GM18868 (cell line): ENCODE measurements around the gene SAMD10.
"Not testable (repeated sequence)": the region's sequence is repeated elsewhere in the genome, so short reads cannot be mapped to it uniquely, and the experiment has no call there.

Experiments
- ATAC-seq: cut with Tn5 transposase; IDR thresholded peaks from one replicate; pipeline ENCODE4 v1.9.1; 2021; ENCODE audit warnings: mild to moderate bottlenecking, moderate library complexity; ENCODE audit not compliant: unreplicated experiment

The SAMD10 gene

GRCh38 chr20:63942969-63943807, 36.3 kb downstream of the SAMD10 start:
- ATAC-seq: no peak

GRCh38 chr20:63942250-63942951, 37.0 kb downstream of the SAMD10 start:
- ATAC-seq: no peak

- ATAC-seq: no peak
These were observed 38.0 kb downstream of the SAMD10 start for GRCh38 chr20:63941282-63942081.

GRCh38 chr20:63940472-63941266, 38.8 kb downstream of the SAMD10 start:
- no peak for ATAC-seq

GRCh38 chr20:63940071-63940471, 39.4 kb downstream of the SAMD10 start:
- ATAC-seq: no peak

GRCh38 chr20:63939061-63939935, 40.1 kb downstream of the SAMD10 start:
- ATAC-seq: no peak

- ATAC-seq: no peak
These were observed 41.8 kb downstream of the SAMD10 start for GRCh38 chr20:63937596-63937995.

- no peak for ATAC-seq
These were observed 44.0 kb downstream of the SAMD10 start for GRCh38 chr20:63935447-63935846.

- ATAC-seq: no peak
These were observed 45.0 kb downstream of the SAMD10 start for GRCh38 chr20:63934271-63935068.

GRCh38 chr20:63933646-63934045, 45.8 kb downstream of the SAMD10 start:
- ATAC-seq: no peak

- no peak for ATAC-seq
These were observed 46.8 kb downstream of the SAMD10 start for GRCh38 chr20:63932606-63933160.

- ATAC-seq: no peak
These were observed 47.7 kb downstream of the SAMD10 start for GRCh38 chr20:63931735-63932134.

GRCh38 chr20:63930971-63931553, 48.4 kb downstream of the SAMD10 start:
- no peak for ATAC-seq

- ATAC-seq: not testable (repeated sequence)
These were observed 50.0 kb downstream of the SAMD10 start for GRCh38 chr20:63929473-63929883.

- ATAC-seq: no peak
These were observed 50.4 kb downstream of the SAMD10 start for GRCh38 chr20:63929071-63929470.

GRCh38 chr20:63926298-63926697, 53.1 kb downstream of the SAMD10 start:
- ATAC-seq: no peak

- no peak for ATAC-seq
These were observed 55.2 kb downstream of the SAMD10 start for GRCh38 chr20:63924241-63924640.
